ENCODE data around the gene LSAMP.

LSAMP gene

GRCh38 chr3:116386168-116386567 lies 59.1 kb downstream of the LSAMP start:
- DNase-seq (ENCODE audit: insufficient read length, low spot score) = no peak
- no peak for FAIRE-seq
- no peak for TF ChIP-seq POLR2A (IDR thresholded peaks at IDR 0.05; ENCODE audit: low read depth, low read length)
- no peak for TF ChIP-seq SPI1 (IDR thresholded peaks at IDR 0.05; ENCODE audit: low read depth, low read length)
- no peak for TF ChIP-seq TAF1 (IDR thresholded peaks at IDR 0.05; ENCODE audit: low read depth, low read length)
- no peak for TF ChIP-seq POU2F2 (IDR thresholded peaks at IDR 0.05; ENCODE audit: low read depth, low read length)
- TF ChIP-seq POLR2AphosphoS5 (IDR thresholded peaks at IDR 0.05; ENCODE audit: low read depth, low read length) = no peak
- TF ChIP-seq PAX5 (IDR thresholded peaks at IDR 0.05; ENCODE audit: insufficient read depth, low read length, severe bottlenecking) = no peak

- DNase-seq (ENCODE audit: insufficient read length, low spot score) (no peak), FAIRE-seq (no peak)
- no peak for TF ChIP-seq POU2F2 (IDR thresholded peaks at IDR 0.05; ENCODE audit: low read depth, low read length)
- TF ChIP-seq POLR2A (IDR thresholded peaks at IDR 0.05; ENCODE audit: low read depth, low read length) = no peak
- no peak for TF ChIP-seq POLR2AphosphoS5 (IDR thresholded peaks at IDR 0.05; ENCODE audit: low read depth, low read length)
- no peak for TF ChIP-seq TAF1 (IDR thresholded peaks at IDR 0.05; ENCODE audit: low read depth, low read length)
- no peak for TF ChIP-seq PAX5 (IDR thresholded peaks at IDR 0.05; ENCODE audit: insufficient read depth, low read length, severe bottlenecking)
- no peak for TF ChIP-seq SPI1 (IDR thresholded peaks at IDR 0.05; ENCODE audit: low read depth, low read length)
These were observed 60.6 kb downstream of the LSAMP start for GRCh38 chr3:116384717-116385116.

GRCh38 chr3:116378077-116378476 lies 67.2 kb downstream of the LSAMP start:
- TF ChIP-seq TAF1 (IDR thresholded peaks at IDR 0.05; ENCODE audit: low read depth, low read length) = no peak
- TF ChIP-seq PAX5 (IDR thresholded peaks at IDR 0.05; ENCODE audit: insufficient read depth, low read length, severe bottlenecking) = no peak
- TF ChIP-seq POLR2A (IDR thresholded peaks at IDR 0.05; ENCODE audit: low read depth, low read length) = no peak
- no peak for TF ChIP-seq POU2F2 (IDR thresholded peaks at IDR 0.05; ENCODE audit: low read depth, low read length)
- no peak for TF ChIP-seq SPI1 (IDR thresholded peaks at IDR 0.05; ENCODE audit: low read depth, low read length)
- no peak for TF ChIP-seq POLR2AphosphoS5 (IDR thresholded peaks at IDR 0.05; ENCODE audit: low read depth, low read length)
- DNase-seq (ENCODE audit: insufficient read length, low spot score) = no peak
- FAIRE-seq = no peak

- FAIRE-seq (no peak), DNase-seq (ENCODE audit: insufficient read length, low spot score) (no peak)
- no peak for TF ChIP-seq PAX5 (IDR thresholded peaks at IDR 0.05; ENCODE audit: insufficient read depth, low read length, severe bottlenecking)
- TF ChIP-seq POLR2A (IDR thresholded peaks at IDR 0.05; ENCODE audit: low read depth, low read length) = no peak
- no peak for TF ChIP-seq TAF1 (IDR thresholded peaks at IDR 0.05; ENCODE audit: low read depth, low read length)
- no peak for TF ChIP-seq SPI1 (IDR thresholded peaks at IDR 0.05; ENCODE audit: low read depth, low read length)
- TF ChIP-seq POLR2AphosphoS5 (IDR thresholded peaks at IDR 0.05; ENCODE audit: low read depth, low read length) = no peak
- no peak for TF ChIP-seq POU2F2 (IDR thresholded peaks at IDR 0.05; ENCODE audit: low read depth, low read length)
These were observed 70.4 kb downstream of the LSAMP start for GRCh38 chr3:116374901-116375300.

GRCh38 chr3:116367761-116368395 lies 77.4 kb downstream of the LSAMP start:
- TF ChIP-seq POLR2A (IDR thresholded peaks at IDR 0.05; ENCODE audit: low read depth, low read length) (no peak), SPI1 (IDR thresholded peaks at IDR 0.05; ENCODE audit: low read depth, low read length) (no peak), POLR2AphosphoS5 (IDR thresholded peaks at IDR 0.05; ENCODE audit: low read depth, low read length) (no peak), TAF1 (IDR thresholded peaks at IDR 0.05; ENCODE audit: low read depth, low read length) (no peak), POU2F2 (IDR thresholded peaks at IDR 0.05; ENCODE audit: low read depth, low read length) (no peak), PAX5 (IDR thresholded peaks at IDR 0.05; ENCODE audit: insufficient read depth, low read length, severe bottlenecking) (no peak)
- no peak for FAIRE-seq
- DNase-seq (ENCODE audit: insufficient read length, low spot score) = no peak

- no peak for TF ChIP-seq POU2F2 (IDR thresholded peaks at IDR 0.05; ENCODE audit: low read depth, low read length)
- no peak for TF ChIP-seq POLR2AphosphoS5 (IDR thresholded peaks at IDR 0.05; ENCODE audit: low read depth, low read length)
- no peak for TF ChIP-seq TAF1 (IDR thresholded peaks at IDR 0.05; ENCODE audit: low read depth, low read length)
- TF ChIP-seq PAX5 (IDR thresholded peaks at IDR 0.05; ENCODE audit: insufficient read depth, low read length, severe bottlenecking) = no peak
- no peak for TF ChIP-seq POLR2A (IDR thresholded peaks at IDR 0.05; ENCODE audit: low read depth, low read length)
- no peak for TF ChIP-seq SPI1 (IDR thresholded peaks at IDR 0.05; ENCODE audit: low read depth, low read length)
- FAIRE-seq (no peak), DNase-seq (ENCODE audit: insufficient read length, low spot score) (no peak)
These were observed 89.2 kb downstream of the LSAMP start for GRCh38 chr3:116356056-116356455.

GRCh38 chr3:116354382-116354781 lies 90.9 kb downstream of the LSAMP start:
- FAIRE-seq = no peak
- DNase-seq (ENCODE audit: insufficient read length, low spot score) = no peak
- TF ChIP-seq POU2F2 (IDR thresholded peaks at IDR 0.05; ENCODE audit: low read depth, low read length) = no peak
- no peak for TF ChIP-seq SPI1 (IDR thresholded peaks at IDR 0.05; ENCODE audit: low read depth, low read length)
- TF ChIP-seq POLR2AphosphoS5 (IDR thresholded peaks at IDR 0.05; ENCODE audit: low read depth, low read length) = no peak
- no peak for TF ChIP-seq TAF1 (IDR thresholded peaks at IDR 0.05; ENCODE audit: low read depth, low read length)
- TF ChIP-seq POLR2A (IDR thresholded peaks at IDR 0.05; ENCODE audit: low read depth, low read length) = no peak
- no peak for TF ChIP-seq PAX5 (IDR thresholded peaks at IDR 0.05; ENCODE audit: insufficient read depth, low read length, severe bottlenecking)

- no peak for TF ChIP-seq SPI1 (IDR thresholded peaks at IDR 0.05; ENCODE audit: low read depth, low read length)
- no peak for TF ChIP-seq POLR2A (IDR thresholded peaks at IDR 0.05; ENCODE audit: low read depth, low read length)
- no peak for TF ChIP-seq POLR2AphosphoS5 (IDR thresholded peaks at IDR 0.05; ENCODE audit: low read depth, low read length)
- no peak for TF ChIP-seq POU2F2 (IDR thresholded peaks at IDR 0.05; ENCODE audit: low read depth, low read length)
- TF ChIP-seq TAF1 (IDR thresholded peaks at IDR 0.05; ENCODE audit: low read depth, low read length) = no peak
- TF ChIP-seq PAX5 (IDR thresholded peaks at IDR 0.05; ENCODE audit: insufficient read depth, low read length, severe bottlenecking) = no peak
- DNase-seq (ENCODE audit: insufficient read length, low spot score) (no peak), FAIRE-seq (no peak)
These were observed 95.1 kb downstream of the LSAMP start for GRCh38 chr3:116350119-116350733.

- no peak for TF ChIP-seq SPI1 (IDR thresholded peaks at IDR 0.05; ENCODE audit: low read depth, low read length)
- no peak for TF ChIP-seq PAX5 (IDR thresholded peaks at IDR 0.05; ENCODE audit: insufficient read depth, low read length, severe bottlenecking)
- TF ChIP-seq TAF1 (IDR thresholded peaks at IDR 0.05; ENCODE audit: low read depth, low read length) = no peak
- FAIRE-seq = no peak
- DNase-seq (ENCODE audit: insufficient read length, low spot score) = no peak
These were observed 97.1 kb downstream of the LSAMP start for GRCh38 chr3:116348216-116348615.

Data from GM12891 (cell line).